ENCODE data around the gene ALX4.

ALX4 gene

DNA sequence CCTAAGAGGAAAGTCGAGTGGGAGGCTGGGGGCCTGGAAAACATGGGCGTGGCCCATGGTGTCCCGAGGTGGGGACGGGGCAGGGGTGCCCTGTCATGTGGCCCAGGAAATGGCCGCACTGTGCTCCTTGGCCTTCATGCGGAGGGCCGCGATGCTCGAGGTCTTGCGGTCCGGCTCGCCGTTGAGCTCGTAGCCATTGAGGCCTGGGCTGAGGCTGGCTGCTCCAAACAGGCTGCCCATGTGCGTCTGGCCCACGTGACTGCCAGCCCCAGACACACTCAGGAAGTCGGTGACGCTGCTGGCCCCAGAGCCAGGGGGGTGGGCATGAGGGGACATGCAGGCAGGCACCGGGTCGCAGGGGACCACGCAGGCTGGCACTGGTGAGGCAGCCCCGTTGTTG lies 45.2 kb downstream of the ALX4 start:
- H3K4me3 ChIP-seq (ENCODE audit: low read depth, low read length), result no peak overlapping the region
- DNase-seq (ENCODE audit: low read depth), result no peak
- in situ Hi-C loops (cut with HindIII; ENCODE audit: low sequenced_read_pairs), result loop anchor here (5.0 kb wide), 1 partner anchor 72 kb away; no protein-coding TSS in a partner anchor
- TF ChIP-seq, protein P1, sequence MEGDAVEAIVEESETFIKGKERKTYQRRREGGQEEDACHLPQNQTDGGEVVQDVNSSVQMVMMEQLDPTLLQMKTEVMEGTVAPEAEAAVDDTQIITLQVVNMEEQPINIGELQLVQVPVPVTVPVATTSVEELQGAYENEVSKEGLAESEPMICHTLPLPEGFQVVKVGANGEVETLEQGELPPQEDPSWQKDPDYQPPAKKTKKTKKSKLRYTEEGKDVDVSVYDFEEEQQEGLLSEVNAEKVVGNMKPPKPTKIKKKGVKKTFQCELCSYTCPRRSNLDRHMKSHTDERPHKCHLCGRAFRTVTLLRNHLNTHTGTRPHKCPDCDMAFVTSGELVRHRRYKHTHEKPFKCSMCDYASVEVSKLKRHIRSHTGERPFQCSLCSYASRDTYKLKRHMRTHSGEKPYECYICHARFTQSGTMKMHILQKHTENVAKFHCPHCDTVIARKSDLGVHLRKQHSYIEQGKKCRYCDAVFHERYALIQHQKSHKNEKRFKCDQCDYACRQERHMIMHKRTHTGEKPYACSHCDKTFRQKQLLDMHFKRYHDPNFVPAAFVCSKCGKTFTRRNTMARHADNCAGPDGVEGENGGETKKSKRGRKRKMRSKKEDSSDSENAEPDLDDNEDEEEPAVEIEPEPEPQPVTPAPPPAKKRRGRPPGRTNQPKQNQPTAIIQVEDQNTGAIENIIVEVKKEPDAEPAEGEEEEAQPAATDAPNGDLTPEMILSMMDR (IDR thresholded peaks at IDR 0.05; ENCODE audit: low read depth, low read length, missing control alignments), result no peak

DNA sequence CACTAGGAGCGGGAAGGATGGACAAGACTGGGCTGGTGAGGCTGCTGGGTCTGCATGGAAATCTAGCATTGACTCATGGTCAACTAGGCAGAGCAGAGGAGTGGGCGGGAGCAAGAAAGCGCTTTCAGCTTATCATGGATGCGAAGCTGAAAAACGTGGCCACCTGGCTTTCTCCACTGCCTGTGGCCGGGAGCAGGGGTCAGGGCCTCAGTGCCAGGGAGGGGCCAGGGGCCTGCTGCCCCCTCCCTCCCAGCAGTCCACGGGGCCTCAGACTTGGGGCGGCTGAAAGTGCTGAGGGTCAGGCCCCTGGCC lies 45.5 kb downstream of the ALX4 start:
- in situ Hi-C loops (cut with HindIII; ENCODE audit: low sequenced_read_pairs), result no loop called here
- TF ChIP-seq, protein P1 (IDR thresholded peaks at IDR 0.05; ENCODE audit: low read depth, low read length, missing control alignments), result no peak

DNA sequence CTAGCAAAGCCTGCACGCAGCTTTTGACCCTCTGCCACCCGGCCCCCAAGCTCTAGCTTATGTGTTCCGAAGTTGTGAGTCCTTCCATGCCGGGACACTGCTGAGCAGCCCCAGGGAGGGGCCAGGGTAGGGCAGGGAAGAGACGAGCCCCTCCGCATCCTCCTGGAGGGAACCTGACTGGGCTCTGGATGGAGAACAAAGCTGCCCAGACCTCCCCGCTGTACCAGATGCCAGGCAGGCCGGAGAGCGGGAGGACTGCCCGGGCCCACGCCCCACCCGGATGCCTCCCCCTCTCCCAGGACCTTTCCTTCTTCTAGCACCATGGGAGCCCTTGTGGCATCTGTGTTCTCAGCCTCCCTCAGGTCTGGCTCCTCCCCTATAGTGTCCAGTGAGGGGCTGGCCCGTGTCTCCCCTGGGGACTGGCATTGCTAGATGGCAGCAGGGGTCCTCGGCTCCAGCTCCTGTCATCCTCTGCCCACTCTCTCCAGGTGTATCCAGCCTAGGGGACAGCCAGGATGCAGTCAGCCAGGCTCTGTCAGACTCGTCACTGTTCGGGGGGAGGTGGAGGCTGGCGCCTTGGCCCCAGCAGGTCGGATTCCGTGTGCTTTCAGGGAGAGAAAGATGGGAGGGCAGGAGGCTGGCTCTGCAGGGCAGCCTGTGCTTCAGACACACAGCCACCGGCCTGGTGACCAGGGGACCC lies 46.1 kb downstream of the ALX4 start:
- H3K4me3 ChIP-seq (ENCODE audit: low read depth, low read length), result no peak overlapping the region
- in situ Hi-C loops (cut with HindIII; ENCODE audit: low sequenced_read_pairs), result no loop called here
- TF ChIP-seq, protein P1 (IDR thresholded peaks at IDR 0.05; ENCODE audit: low read depth, low read length, missing control alignments), result no peak
- no peak for DNase-seq (ENCODE audit: low read depth)

More for the DNA sequence above, 45.5 kb downstream of the ALX4 start:
- no peak for DNase-seq (ENCODE audit: low read depth)
- no peak overlapping the region for H3K4me3 ChIP-seq (ENCODE audit: low read depth, low read length)

DNA sequence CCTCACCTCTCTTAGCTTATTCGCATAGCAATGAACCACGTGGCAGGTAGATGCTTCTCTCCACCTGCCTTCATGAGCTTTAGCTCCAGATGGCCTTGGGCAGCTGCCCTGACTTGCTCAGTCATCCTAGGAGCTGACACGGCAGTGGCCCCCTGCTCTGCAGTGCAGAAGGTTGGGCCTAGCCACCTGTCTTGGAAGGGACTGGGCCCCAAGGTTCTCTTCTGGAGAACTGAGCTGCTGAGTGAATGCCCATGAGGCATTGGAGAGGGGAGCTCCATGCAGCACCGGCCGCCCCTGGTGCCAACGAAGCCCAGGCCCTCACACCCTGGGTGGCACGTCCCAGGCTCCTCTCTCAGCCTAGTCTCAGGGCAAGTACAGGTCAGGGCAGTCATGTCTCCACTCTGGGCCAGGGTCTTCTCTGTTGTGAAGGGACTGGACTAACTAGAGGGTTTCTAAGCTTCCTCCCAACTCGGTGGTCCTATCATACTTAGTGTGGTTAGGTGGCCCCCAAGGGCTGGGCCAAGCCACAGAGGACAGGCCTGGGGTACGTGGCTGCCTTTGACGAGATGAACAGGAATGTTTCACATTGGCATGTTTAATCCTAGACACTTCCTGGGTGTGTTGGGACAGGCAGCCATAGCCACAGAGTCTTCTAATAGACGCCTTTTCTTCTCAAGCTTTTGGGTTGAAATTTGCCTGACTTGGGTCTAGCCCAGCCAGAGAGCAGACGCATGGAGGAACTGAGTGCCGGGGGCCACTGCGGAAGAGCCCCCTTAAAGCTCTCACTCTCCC lies 47.9 kb downstream of the ALX4 start:
- DNase-seq (ENCODE audit: low read depth), result no peak
- in situ Hi-C loops (cut with HindIII; ENCODE audit: low sequenced_read_pairs), result no loop called here
- TF ChIP-seq, protein P1 (IDR thresholded peaks at IDR 0.05; ENCODE audit: low read depth, low read length, missing control alignments), result no peak
- H3K4me3 ChIP-seq (ENCODE audit: low read depth, low read length), result no peak overlapping the region

DNA sequence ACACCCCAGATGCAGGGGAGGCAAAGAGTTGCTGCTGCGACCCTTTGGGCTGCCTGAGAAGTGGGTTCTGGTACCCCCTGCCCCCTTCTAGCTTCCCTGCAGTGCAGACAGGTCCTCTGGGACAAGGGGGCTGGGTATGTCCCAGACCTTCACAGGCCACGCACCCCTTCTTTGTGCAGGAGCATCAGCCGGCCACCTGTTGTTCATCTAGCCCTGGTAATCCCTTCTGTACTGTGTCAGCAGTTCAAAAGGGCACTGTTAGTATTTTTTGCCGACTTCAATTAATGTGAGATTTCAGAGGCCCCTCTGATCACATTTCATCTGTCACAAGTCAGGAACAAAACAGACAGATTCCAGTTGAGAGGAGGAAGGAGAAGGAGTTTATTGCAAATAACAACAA lies 49.9 kb downstream of the ALX4 start:
- no peak overlapping the region for H3K4me3 ChIP-seq (ENCODE audit: low read depth, low read length)
- DNase-seq (ENCODE audit: low read depth), result no peak
- in situ Hi-C loops (cut with HindIII; ENCODE audit: low sequenced_read_pairs), result no loop called here
- TF ChIP-seq, protein P1 (IDR thresholded peaks at IDR 0.05; ENCODE audit: low read depth, low read length, missing control alignments), result no peak

DNA sequence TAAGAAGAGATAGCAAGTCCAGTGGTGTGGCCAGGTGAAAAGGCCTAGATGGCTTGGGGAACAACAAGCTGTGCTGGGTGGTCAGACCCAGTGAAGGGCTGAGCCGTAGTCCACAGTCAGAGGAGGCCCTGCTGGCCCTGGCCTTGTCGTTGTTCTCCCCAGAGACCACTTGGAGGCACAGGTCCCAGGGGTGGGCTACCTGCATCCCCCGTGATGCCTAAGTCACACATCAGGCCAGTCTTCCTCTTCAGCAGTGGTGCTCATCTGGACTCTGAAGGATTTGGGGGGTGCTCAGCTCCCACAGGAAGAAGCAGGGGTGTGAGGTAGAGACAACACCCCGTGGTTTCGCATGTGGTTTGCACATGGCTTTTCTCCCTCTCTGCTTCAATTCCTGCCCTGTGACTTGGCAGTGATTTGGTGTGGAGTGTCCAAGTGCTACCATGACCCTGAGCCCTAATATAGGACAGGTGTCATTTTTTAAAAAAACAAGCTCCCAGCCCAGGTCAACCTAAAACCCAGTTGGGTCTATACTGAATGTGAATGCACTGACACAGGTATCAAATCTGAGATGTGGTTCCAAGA lies 51.0 kb downstream of the ALX4 start:
- DNase-seq (ENCODE audit: low read depth), result no peak
- H3K4me3 ChIP-seq (ENCODE audit: low read depth, low read length), result no peak overlapping the region
- in situ Hi-C loops (cut with HindIII; ENCODE audit: low sequenced_read_pairs), result no loop called here
- TF ChIP-seq, protein P1 (IDR thresholded peaks at IDR 0.05; ENCODE audit: low read depth, low read length, missing control alignments), result no peak

All from astrocyte of the cerebellum (primary cell).